ENCODE data around the gene TTC39C.

Gene TTC39C

DNA sequence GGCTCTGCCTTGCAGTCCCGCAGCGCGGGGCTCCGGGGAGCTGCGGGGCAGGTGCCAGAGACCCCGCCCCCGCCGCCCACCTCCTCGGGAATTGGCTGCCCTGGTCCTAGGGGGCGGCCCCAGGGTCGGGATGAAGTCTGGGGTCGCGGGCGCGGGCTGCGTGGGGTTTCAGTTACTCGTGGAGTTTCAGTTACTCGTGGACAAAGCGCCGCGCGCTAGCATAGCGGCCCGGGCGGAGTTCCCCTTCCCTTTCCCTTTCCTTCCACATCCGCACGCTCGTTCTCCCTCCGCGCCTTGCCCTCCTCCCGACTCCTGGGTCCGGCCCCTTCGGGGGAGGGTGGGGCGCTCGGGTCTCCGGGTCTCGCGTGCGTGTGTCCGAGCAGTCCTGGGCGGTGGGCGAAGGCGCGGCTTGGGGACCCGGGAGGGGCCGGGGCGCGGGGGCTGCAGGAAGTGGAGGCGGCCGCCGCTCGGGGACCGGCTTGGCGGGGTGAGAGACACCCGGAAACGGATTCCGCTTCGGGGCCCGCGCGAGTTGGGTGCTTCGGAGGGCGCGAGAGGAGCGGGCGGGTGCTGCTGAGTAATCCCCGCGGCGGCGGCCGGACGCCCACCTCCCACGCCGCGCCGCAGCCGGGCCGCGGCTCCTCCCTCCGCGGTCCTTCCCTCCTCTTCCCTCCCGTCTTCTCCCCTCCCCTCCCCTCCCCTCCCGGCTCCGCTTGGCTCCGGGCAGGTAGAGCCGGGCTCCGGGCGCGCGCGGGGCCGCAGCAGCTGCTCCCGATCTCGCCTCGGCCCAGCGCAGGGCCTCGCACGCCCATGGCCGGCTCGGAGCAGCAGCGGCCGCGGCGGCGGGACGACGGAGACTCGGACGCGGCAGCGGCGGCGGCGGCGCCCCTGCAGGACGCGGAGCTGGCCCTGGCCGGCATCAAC, at the start of gene TTC39C:
Gene TTC39C, plus strand, starts transcription at position 693 of the 924 bp plus-strand sequence. Its CDS starts 118 bp downstream, at position 811.
- DNase-seq: peak; percentile 53

DNA sequence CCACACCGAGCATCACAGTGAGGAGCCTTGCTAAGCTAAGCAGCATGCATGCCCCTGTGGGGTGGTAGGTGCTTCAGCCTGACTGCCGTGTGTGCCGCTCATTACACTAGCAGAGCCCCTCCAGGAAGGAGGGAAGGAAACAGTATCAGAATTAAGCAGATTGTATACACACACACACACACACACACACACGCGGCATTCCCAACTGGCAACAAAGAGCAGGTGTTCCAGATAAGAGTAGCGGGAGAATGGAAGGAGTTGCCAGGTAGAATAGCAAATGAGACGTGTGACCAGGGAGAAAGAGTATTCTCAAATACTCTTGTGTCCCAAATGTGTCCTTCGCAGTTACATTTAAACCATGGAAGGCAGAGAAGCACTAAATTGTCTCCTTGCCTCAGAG, 47.6 kb upstream of the TTC39C start:
- DNase-seq: no peak

DNA sequence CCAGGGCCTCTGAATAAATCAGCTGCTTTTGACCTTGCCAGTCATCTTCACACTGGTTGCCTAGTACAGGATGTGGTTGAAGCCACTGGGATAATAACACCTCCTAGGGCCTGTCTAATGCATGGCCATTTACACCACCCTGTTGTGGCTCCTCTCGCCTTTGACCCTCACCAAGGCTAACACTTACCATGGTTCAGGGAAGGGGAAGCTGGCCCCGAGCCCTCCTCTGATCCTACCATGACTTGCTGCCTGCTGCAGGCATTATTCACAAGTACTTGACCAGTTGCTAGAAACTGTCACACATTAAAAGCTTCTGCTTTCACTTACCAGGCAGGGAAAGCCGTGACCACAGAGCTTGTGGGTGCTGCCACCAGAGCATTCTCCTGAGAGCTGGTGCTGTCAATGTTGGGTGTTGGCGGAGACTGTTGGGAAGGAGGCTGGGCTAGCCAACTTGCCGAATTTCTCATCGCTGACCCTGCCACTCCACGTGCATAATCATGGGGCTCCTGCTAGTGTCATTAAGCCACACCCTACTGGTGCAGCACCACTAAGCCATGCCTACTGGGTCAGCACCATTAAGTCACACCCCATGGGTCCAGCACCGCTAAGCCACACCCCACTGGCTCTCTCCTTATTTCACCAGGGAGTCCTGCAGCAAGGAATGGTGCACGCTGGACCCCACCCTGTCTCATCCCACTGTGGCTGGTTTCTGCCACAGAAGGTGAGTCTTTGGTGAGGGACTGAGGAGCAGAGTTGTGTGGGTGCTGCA, 47.0 kb upstream of the TTC39C start:
- DNase-seq: peak; percentile 23

DNA sequence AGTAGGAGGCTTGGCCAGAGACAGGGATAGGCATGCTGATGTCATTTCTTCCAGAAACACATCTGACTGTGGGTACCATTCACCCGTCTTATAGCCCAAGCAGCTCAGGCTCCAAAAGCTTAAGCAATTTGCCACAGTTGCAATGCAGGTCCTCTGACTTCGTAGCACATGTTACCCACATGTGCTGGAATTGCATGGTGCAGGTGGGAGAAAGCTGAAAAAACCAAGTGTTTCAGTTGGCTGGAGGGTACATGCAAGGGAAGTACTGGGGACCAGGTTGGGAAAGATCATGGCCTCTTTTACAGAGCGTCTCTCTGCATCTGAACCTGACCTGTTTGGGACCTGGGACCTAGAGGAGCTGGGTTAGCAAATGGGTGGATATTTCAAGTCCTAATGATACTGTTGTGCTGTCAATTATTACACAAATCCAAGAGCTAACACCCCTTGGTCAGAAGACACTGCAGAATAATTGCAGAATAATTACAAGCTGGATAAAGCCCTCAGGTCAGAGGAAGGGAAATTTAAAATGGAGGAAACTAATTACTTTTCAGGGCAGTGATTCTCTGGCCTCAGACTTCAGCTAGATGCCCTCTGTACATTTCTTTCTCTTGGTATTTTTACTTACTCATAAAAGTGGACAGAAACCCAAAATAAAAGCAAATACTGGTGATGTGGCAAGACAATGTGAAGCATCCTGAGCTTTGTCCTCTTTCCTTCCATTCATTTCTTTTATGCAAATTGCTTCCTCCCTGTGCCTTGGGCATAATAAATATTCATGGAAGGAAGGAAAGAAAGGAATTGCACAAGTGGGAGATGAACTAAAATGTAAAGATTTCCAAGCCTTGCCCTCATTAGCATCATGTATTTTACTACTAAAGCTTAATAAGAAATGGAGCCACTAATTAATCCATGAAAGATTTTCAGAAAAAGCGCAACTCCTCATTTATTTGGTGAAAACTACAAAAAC, 45.6 kb upstream of the TTC39C start:
- DNase-seq: no peak

DNA sequence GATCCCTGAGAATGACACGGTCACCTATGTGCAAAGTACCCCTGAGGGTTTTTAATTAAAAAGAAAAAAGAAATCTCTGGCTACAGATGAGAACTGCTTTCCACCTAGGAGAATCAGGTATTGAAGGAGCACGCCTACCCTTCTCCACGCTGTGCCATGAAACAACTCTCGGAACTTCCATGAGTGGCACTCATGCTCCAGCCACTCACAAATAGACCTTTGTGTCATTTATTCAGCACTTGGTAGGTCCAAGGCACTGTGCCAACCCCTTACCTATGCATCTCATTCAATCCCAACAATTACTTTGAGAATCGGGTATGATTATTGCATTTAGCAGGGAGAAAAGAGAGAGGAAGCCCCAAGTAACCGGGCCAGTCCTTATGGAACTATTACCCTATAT, 44.9 kb upstream of the TTC39C start:
- DNase-seq: no peak

DNA sequence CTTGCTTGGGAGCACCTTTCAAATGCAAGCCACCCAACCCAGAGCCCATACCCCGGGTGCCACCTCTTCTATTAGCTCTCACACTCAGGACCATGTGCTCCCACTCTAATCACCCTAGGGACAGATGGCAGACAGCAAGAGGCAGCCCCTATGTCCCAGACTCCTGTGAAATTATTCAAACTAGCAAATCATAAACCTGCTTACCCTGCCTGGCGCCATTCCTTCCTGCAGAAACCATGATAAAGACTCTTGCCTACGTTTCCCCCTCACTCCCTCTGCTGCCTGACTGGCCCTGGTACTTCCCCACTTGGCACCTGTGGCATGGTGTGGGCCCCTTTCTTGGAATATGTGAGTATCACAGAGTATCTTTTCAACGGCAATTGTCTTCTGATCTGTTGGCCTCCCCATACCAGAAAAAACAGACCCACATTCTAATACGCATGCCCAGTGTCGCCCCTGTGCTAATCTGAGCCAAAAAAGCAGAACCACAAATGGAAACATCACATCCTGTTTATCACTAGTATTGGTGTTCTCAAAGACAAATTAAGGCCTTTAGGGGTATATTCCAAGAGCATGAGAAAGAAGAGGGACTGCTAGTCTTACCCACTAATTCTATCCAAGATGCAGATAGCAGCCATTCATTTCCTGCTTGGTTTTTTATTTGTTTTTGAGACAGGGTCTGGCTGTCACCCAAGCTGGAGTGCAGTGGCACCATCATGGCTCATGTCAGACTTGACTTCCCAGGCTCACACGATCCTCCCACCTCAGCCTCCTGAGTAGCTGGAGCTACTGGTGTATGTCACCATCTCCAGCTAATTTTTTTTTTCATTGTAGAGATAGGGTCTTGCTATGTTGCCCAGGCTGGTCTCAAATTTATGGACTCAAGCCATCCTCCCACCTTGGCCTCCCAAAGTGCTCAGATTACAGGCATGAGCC, 44.1 kb upstream of the TTC39C start:
- no peak for DNase-seq

DNA sequence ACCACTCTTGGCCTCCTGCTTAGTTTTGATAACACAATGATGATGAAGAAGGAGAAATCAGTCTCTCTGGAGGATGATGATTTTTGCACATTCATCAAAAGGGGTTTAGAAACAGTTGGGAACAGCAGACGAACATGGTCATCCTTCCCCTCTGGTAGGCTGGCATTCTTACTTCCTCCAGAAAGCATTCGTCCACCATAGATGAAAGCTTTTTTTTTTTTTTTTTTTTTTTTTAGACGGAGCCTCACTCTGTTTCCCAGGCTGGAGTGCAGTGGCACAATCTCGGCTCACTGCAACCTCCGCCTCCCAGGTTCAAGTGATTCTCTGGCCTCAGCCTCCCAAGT, 43.5 kb upstream of the TTC39C start:
- no peak for DNase-seq

DNA sequence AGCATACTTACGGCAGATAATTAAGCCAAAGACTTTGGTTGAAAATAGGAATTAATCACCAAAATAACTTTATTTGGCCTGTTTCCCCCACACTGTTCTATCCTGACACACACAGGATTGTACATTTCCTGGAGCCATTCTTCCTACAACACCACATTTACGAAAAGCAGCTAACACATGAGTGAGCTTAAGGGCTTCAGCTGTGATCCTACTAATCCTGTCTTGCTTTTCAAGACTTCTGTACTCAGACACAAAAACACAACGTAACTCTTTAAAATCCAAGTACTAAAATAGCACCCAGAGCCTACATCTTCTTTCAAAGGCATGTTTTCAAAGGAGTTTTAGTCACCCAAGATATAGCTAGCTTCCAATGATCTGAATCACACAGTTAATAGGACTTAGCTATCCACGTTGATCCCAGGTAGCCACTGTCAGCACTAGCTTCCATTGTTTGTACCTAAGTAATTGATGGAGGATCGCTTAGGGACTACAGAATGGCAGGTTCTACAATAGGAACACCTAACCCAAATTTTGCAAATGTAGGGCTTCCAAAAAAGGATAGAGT, 42.8 kb upstream of the TTC39C start:
- DNase-seq: no peak

DNA sequence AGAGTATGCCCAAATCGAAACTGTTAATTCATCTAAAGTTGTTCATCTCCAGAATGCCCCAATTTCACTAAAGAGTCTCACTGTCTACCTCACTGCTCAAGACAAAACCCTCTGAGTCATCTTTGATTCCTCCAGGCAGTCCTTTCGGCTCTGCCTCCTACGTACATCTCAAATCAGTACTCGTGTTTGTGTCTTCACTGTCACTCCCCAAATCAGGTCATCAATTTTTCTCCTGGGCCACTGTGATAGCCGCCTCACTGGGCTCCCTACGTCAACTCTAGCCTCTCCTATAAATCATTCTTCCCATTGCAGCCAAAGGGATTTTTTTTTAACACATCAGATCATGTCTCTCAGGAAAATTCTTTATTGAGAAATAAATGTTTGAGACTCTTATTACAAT, 42.1 kb upstream of the TTC39C start:
- DNase-seq: no peak

DNA sequence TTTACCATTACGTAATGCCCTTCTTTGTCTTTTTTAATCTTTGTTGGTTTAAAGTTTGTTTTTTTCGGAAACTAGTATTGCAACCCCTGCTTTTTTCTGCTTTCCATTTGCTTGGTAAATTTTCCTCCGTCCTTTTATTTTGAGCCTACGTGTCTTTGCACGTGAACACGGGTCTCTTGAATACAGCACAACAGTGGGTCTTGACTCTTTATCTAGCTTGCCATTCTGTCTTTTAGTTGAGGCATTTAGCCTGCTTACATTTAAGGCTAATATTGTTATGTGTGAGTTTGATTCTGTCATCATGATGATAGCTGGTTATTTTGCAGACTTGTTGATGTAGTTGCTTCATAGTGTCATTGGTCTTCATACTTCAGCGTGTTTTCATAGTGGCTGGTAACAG, 37.5 kb upstream of the TTC39C start:
- no peak for DNase-seq

DNA sequence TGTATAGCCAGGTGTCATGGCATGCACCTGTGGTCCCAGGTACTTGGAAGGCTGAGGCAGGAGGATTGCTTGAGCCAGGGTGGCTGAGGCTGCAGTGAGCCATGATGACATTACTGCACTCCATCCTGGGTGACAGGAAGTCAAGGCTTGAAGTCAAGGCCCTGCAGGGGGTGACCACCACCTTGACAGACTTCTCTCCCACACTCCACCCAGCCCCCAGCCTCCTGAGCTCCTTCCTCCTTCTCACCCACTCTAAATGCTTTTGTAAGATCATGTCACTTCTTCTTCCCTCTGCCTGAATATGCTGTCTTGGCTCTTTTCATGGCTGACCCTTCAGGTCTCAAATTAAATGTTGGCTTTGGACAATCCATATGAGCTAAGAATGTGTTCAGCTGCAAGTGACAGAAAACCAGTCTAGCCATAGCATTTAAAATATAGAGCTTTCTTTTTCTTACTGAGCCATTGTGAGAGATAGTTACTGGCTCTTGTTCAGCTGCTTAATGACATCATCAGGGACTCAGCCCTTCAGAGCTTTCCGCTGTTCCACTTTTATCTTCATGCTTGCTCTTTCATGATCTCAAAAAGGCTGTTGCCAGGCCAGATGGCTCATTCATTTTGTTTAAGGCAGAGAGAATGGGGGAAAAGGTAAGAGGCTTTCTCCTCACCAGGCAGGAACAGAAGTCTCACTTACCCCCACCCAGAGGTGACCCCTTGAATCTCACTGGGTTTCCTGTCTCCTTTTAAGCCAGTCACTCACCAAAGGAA, 36.7 kb upstream of the TTC39C start:
- no peak for DNase-seq

DNA sequence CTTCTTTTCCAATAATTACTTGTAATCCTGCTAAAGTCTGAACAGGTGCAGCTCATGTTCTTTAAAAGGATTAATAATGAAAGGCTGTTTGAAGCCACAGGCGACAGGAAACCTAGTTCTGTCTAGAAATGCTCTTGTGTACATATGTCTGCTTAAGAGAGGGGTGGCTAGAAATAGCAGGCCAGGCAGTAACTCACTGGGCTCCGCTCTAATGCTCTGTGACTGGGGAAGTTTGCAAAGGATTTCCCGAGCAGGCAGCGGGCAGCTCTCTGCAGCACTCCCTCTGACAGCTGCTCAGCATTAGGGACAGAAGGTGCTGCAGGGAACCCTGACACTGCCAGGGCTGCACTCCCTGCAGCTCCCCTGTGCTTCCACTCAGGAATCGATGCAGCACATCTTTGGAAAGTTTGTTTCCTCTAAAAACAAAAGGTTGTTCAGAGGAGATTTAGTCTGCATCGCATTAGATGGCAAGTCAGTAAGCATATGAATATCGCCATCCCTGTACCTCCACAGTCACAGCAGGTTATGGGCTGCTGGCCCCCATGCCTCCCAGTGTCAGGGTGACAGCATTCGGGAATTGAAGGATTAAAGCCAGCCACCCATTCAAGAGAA, 33.1 kb upstream of the TTC39C start:
- no peak for DNase-seq

DNA sequence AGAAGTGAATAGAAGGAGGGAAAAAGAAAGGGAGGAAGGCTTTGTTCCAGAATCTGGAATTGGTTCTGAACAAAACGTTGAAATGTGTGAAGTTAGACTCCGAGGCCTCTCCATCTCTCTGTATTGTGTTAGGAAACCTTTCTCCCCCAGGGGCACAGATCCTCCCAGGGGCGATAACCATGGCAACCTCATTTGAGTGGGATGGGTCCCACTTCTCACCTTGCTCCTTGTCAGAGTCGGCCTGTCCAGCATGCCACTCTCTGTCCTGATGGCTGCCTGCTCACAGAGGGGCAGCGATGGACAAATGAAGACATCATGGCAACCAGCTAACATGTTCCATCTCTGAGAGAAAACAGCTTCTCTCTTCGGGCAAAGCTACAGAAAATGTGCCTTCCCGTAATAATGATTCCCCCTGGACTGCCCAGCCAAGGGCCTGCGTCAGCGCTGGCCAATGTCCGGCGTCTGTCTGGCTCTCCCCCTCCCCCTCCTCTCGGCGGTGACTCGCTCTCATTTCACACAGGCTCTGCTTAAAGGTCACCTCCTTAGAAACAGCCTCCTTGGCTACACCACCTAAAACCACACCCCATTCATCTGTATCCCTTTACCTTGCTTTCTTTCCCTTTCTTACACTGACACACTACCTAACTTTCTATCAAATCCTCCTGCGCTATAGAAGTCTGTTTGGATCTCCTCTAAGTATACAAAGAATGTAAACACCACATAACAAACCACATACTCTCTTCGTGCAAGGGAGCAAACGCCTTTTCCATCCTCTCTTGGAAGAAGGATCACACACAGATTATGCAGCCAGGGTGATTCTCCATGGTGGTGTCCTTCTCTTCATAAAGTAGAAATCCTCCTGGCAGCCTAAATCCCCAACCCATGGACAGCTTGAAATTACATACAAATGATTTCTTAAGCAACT, 32.1 kb upstream of the TTC39C start:
- DNase-seq: no peak

DNA sequence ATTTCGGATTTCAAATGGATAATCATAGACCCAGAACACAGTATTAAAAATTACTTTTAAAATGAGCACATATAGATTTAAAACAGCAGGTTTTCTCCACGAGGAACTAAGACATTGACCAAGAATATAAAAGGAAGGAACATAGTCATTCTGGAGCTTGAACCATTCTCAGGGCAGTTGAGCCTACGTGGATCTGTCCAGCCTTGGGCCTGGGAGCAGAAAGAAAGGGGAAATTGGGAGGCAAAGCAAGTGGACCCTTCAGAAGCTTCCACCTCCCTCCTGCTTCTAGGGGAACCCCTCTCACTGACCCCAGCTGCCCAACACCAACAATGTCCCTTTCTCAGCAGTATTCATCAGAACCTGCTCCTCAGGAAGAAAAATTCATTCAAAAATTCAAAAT, 31.4 kb upstream of the TTC39C start:
- DNase-seq: no peak

DNA sequence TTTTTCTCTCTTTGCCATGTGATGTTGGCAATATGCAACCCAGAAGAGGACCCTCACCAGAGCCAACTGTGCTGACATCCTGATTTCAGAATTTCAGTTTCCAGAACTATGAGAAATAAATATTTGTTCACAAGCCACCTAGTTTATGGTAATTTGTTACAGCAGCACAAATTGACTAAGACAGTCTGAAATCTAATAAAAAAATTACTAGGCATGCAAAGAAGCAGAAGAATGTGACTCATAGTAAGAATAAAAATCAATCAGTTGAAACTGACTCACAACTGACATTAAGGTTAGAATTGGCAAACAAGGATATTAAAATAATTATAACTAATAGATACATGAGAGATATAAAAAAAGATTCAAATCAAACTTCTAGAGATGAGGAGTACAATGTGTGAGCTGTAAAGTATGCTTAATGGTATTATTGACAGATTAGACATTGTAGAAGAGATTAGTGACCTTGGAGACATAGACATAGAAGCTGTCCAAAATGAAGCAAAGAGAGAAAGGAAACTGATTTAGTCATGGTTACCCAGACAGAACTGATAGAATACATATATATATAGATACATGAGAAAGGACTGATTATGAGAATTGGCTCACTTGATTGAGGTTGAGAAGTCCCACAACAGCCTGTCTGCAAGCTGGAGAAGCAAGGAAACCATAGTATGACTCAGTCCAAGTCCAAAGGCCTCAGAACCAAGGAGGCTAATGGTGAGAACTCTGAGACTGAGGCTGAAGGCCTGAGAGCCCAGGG, 27.8 kb upstream of the TTC39C start:
- no peak for DNase-seq

DNA sequence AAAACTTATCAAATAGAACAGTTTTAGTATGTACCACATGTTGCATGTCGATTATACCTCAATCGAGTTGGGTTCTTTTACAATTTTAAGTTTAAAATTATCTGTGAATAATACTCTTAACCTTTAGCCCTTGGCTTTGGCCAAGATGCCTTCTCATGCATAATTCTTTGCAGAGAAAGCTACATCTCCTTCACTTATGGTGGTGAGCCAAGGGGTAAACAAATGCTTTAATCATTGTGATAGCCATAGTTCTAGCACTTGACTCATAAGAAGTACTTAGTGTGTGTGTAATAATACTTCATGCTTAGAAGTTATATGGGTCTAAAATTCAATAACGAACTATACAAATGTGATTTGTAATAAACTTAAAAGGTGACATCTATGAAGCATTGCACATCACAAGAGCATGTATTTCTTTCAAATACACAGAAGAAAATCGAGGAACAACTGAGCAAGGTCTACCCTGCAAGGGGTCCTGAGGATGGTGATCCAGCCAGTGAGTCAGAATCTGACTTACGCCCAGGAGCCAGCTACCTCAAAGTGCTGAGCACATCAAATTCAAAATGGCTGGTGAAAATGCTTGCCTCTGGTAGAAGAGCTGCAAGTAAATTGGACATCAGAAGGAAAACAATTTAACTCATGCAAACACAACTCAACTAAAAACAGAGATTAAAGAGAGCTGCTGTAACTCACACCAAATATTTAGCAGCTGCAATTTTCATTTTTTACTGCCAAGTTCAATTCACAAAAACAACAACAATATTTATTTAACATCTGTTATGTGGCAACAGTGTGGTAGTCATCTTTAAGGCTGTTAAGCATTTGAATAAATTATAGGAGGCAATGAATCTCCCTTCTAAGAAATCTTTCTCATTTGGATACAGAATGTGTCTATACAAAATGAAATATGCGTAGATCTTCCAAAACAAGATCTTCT, 23.8 kb upstream of the TTC39C start:
- no peak for DNase-seq

Data from OCI-M1 (cell line).